Measurements from ENCODE around the gene ADRM1.

The ADRM1 gene

GRCh38 chr20:62342910-62343309 is 40.1 kb downstream of the ADRM1 start:
- no peak for DNase-seq

- no peak for DNase-seq
These were observed 41.3 kb downstream of the ADRM1 start for GRCh38 chr20:62344092-62344491.

- DNase-seq, result no peak
These were observed 42.0 kb downstream of the ADRM1 start for GRCh38 chr20:62344782-62345181.

- DNase-seq, result no peak
These were observed 43.0 kb downstream of the ADRM1 start for GRCh38 chr20:62345681-62346370.

- DNase-seq, result no peak
These were observed 43.8 kb downstream of the ADRM1 start for GRCh38 chr20:62346398-62347150.

GRCh38 chr20:62347151-62347404 is 44.3 kb downstream of the ADRM1 start:
- DNase-seq, result no peak

GRCh38 chr20:62347445-62347844 is 44.6 kb downstream of the ADRM1 start:
- no peak for DNase-seq

- DNase-seq, result no peak
These were observed 45.8 kb downstream of the ADRM1 start for GRCh38 chr20:62348604-62349003.

GRCh38 chr20:62349556-62350097 is 46.8 kb downstream of the ADRM1 start:
- DNase-seq, result no peak

GRCh38 chr20:62350098-62350628 is 47.4 kb downstream of the ADRM1 start:
- no peak for DNase-seq

- DNase-seq, result no peak
These were observed 48.0 kb downstream of the ADRM1 start for GRCh38 chr20:62350629-62351422.

GRCh38 chr20:62351469-62352401 is 48.9 kb downstream of the ADRM1 start:
- no peak for DNase-seq

GRCh38 chr20:62352402-62353288 is 49.8 kb downstream of the ADRM1 start:
- no peak for DNase-seq

- no peak for DNase-seq
These were observed 50.7 kb downstream of the ADRM1 start for GRCh38 chr20:62353289-62354030.

GRCh38 chr20:62354031-62354808 is 51.4 kb downstream of the ADRM1 start:
- DNase-seq, result no peak

- DNase-seq, result no peak
These were observed 52.1 kb downstream of the ADRM1 start for GRCh38 chr20:62354811-62355341.

- no peak for DNase-seq
These were observed 52.7 kb downstream of the ADRM1 start for GRCh38 chr20:62355516-62355877.

GRCh38 chr20:62355878-62356588 is 53.2 kb downstream of the ADRM1 start:
- no peak for DNase-seq

Data from CD4-positive, alpha-beta T cell treated with Interleukin-21 for 1 hour (primary cell).